Activated CD4-positive, alpha-beta memory T cell treated with anti-CD3 and anti-CD28 coated beads, Interleukin-2, amount 10 ng/mL, durations not matched to agents 7 days and 5 days (primary cell): ENCODE results near the gene EPSTI1. TPM values are rescaled to one million over a fixed set of nuclear protein-coding genes. Genes with fewer than 3 reads are reported as not detected.
"Not testable (repeated sequence)": the region's sequence is repeated elsewhere in the genome, so short reads cannot be mapped to it uniquely, and the experiment has no call there.

ENCODE experiments used
- CTCF ChIA-PET: fragments of 350-600 bp; sonication (Branson Sonifier 250); formaldehyde crosslinking; loops from one replicate; lab custom pipeline; 2021; ENCODE audit warnings: antibody characterized with exemption, inconsistent platforms; lab: Charles Lee
- POLR2A ChIA-PET: fragments of 350-600 bp; sonication (Branson Sonifier 250); formaldehyde crosslinking; loops from one replicate; lab custom pipeline; 2021; ENCODE audit warnings: antibody characterized with exemption; lab: Charles Lee
- DNase-seq: peaks from one replicate; pipeline ENCODE4 v3.0.0-alpha.2; 2020
- H3K27ac Mint-ChIP-seq: one replicate; pipeline ENCODE4 v1.8.0; 2021; ENCODE audit warnings: mild to moderate bottlenecking, mixed read lengths
- H3K27me3 Mint-ChIP-seq: one replicate; pipeline ENCODE4 v1.8.0; 2021; ENCODE audit warnings: mixed read lengths
- H3K36me3 Mint-ChIP-seq: one replicate; pipeline ENCODE4 v1.8.0; 2021; ENCODE audit warnings: low read depth, mixed read lengths
- H3K4me1 Mint-ChIP-seq: one replicate; pipeline ENCODE4 v1.8.0; 2021; ENCODE audit warnings: mixed read lengths
- H3K4me3 Mint-ChIP-seq: one replicate; pipeline ENCODE4 v1.8.0; 2021; ENCODE audit warnings: mild to moderate bottlenecking, mixed read lengths
- H3K9me3 Mint-ChIP-seq: one replicate; pipeline ENCODE4 v1.8.0; 2021; ENCODE audit warnings: mixed read lengths
- total RNA-seq, 2 experiments: library from RNA; stranded (reverse); gene quantifications; one replicate each; pipeline ENCODE4 v1.2.3, GENCODE V29; 2021

The EPSTI1 gene
- total RNA-seq = 100 to 1,000 TPM; 128 to 135 TPM

- Mint-ChIP-seq H3K27me3 (no peaks in the 10 kb centered on the region), H3K4me1 (peaks cover 65% of the 10 kb centered on the region), H3K27ac (peak within 1 kb of the TSS; percentile 99), H3K4me3 (peak within 1 kb of the TSS; percentile 96), H3K9me3 (no peaks in the 10 kb centered on the region), H3K36me3 (peaks cover 38% of the 10 kb centered on the region)
- POLR2A ChIA-PET = interaction anchor here (0.7 to 4.2 kb wide), 30 partner anchors 8 to 1925 kb away, joined by 3 to 77 read pairs (median 4); partner anchors contain the start of genes AKAP11, CCDC122, DNAJC15 and LACC1
- CTCF ChIA-PET = interaction anchor here (0.8 to 3.5 kb wide), 9 partner anchors 20 to 624 kb away, joined by 3 to 14 read pairs (median 4); partner anchors contain the start of gene DNAJC15
- peak; percentile 87 for DNase-seq
Measured at GRCh38 chr13:42991898-42992763, at the start of gene EPSTI1. Gene EPSTI1 (minus strand): TSS chr13:42992241. CDS start chr13:42992165, 76 bp downstream.

GRCh38 chr13:43041369-43041921, 49.4 kb upstream of the EPSTI1 start:
- no peak for DNase-seq
- Mint-ChIP-seq H3K27ac (no peak overlapping the region), H3K36me3 (peaks cover 41% of the 10 kb centered on the region), H3K4me1 (peaks cover 42% of the 10 kb centered on the region), H3K4me3 (no peak overlapping the region), H3K9me3 (no peaks in the 10 kb centered on the region), H3K27me3 (no peaks in the 10 kb centered on the region)
- ChIA-PET POLR2A (interaction anchor here (0.7 to 1.0 kb wide), 2 partner anchors 18 to 51 kb away, joined by 3 read pairs; partner anchors contain the start of gene DNAJC15), CTCF (no interaction called here)

- H3K27me3 Mint-ChIP-seq, POLR2A ChIA-PET: not testable (repeated sequence)
- H3K36me3 Mint-ChIP-seq = peaks cover 38% of the 10 kb centered on the region
Measured at GRCh38 chr13:43040581-43041368, 48.7 kb upstream of the EPSTI1 start.

GRCh38 chr13:43039966-43040365, 47.9 kb upstream of the EPSTI1 start:
- DNase-seq = no peak
- no peak overlapping the region for H3K27ac Mint-ChIP-seq
- H3K4me1 Mint-ChIP-seq = peaks cover 31% of the 10 kb centered on the region
- H3K27me3 Mint-ChIP-seq = no peaks in the 10 kb centered on the region
- no peak overlapping the region for H3K4me3 Mint-ChIP-seq
- H3K9me3 Mint-ChIP-seq = no peaks in the 10 kb centered on the region
- ChIA-PET POLR2A (no interaction called here), CTCF (no interaction called here)
- H3K36me3 Mint-ChIP-seq = peaks cover 39% of the 10 kb centered on the region

More at GRCh38 chr13:43040581-43041368, 48.7 kb upstream of the EPSTI1 start:
- H3K27ac Mint-ChIP-seq, DNase-seq, CTCF ChIA-PET, H3K4me3 Mint-ChIP-seq, H3K9me3 Mint-ChIP-seq: not testable (repeated sequence)
- H3K4me1 Mint-ChIP-seq = peaks cover 38% of the 10 kb centered on the region

- H3K27ac Mint-ChIP-seq = no peak overlapping the region
- H3K27me3 Mint-ChIP-seq = no peaks in the 10 kb centered on the region
- peaks cover 8% of the 10 kb centered on the region for H3K4me1 Mint-ChIP-seq
- ChIA-PET POLR2A (interaction anchor here (4.5 kb wide), 1 partner anchor 13 kb away, joined by 14 read pairs; the partner anchor contains the start of gene DNAJC15), CTCF (interaction anchor here (0.9 to 1.6 kb wide), 2 partner anchors 13 to 19 kb away, joined by 3 read pairs; partner anchors contain the start of gene DNAJC15)
- DNase-seq = no peak
- peaks cover 2% of the 10 kb centered on the region for H3K9me3 Mint-ChIP-seq
- H3K36me3 Mint-ChIP-seq = peaks cover 44% of the 10 kb centered on the region
- no peak overlapping the region for H3K4me3 Mint-ChIP-seq
Measured at GRCh38 chr13:43036351-43037250, 44.6 kb upstream of the EPSTI1 start.

GRCh38 chr13:43033038-43033437, 41.0 kb upstream of the EPSTI1 start:
- POLR2A ChIA-PET = interaction anchor here (0.6 kb wide), 1 partner anchor 9 kb away, joined by 4 read pairs; no protein-coding TSS in a partner anchor

GRCh38 chr13:43031881-43032280, 39.8 kb upstream of the EPSTI1 start:
- no peak for DNase-seq
- ChIA-PET CTCF (interaction anchor here (2.0 kb wide), 1 partner anchor 8 kb away, joined by 5 read pairs; the partner anchor contains the start of gene DNAJC15), POLR2A (interaction anchor here (1.4 kb wide), 1 partner anchor 8 kb away, joined by 5 read pairs; the partner anchor contains the start of gene DNAJC15)
- no peak overlapping the region for H3K27ac Mint-ChIP-seq
- peaks cover 2% of the 10 kb centered on the region for H3K9me3 Mint-ChIP-seq
- H3K36me3 Mint-ChIP-seq = peaks cover 51% of the 10 kb centered on the region
- peaks cover 13% of the 10 kb centered on the region for H3K4me1 Mint-ChIP-seq
- H3K4me3 Mint-ChIP-seq = no peak overlapping the region
- H3K27me3 Mint-ChIP-seq = no peaks in the 10 kb centered on the region

More at GRCh38 chr13:43033038-43033437, 41.0 kb upstream of the EPSTI1 start:
- CTCF ChIA-PET = no interaction called here
- H3K9me3 Mint-ChIP-seq = peaks cover 2% of the 10 kb centered on the region
- peaks cover 8% of the 10 kb centered on the region for H3K4me1 Mint-ChIP-seq
- H3K27ac Mint-ChIP-seq = no peak overlapping the region
- no peak for DNase-seq
- peaks cover 52% of the 10 kb centered on the region for H3K36me3 Mint-ChIP-seq
- no peaks in the 10 kb centered on the region for H3K27me3 Mint-ChIP-seq
- H3K4me3 Mint-ChIP-seq = no peak overlapping the region

- Mint-ChIP-seq H3K27ac (no peak overlapping the region), H3K4me1 (peaks cover 16% of the 10 kb centered on the region), H3K9me3 (peaks cover 2% of the 10 kb centered on the region), H3K4me3 (no peak overlapping the region), H3K36me3 (peaks cover 51% of the 10 kb centered on the region), H3K27me3 (no peaks in the 10 kb centered on the region)
- CTCF ChIA-PET = no interaction called here
- no peak for DNase-seq
- POLR2A ChIA-PET = no interaction called here
Measured at GRCh38 chr13:43030548-43030947, 38.5 kb upstream of the EPSTI1 start.

GRCh38 chr13:43026262-43026661, 34.2 kb upstream of the EPSTI1 start:
- POLR2A ChIA-PET = interaction anchor here (1.9 kb wide), 1 partner anchor 34 kb away, joined by 9 read pairs; the partner anchor contains the start of gene EPSTI1
- Mint-ChIP-seq H3K4me3 (no peak overlapping the region), H3K36me3 (peaks cover 32% of the 10 kb centered on the region), H3K27ac (no peak overlapping the region), H3K9me3 (no peaks in the 10 kb centered on the region), H3K27me3 (no peaks in the 10 kb centered on the region), H3K4me1 (peaks cover 39% of the 10 kb centered on the region)
- CTCF ChIA-PET = no interaction called here
- DNase-seq = no peak

GRCh38 chr13:43023289-43023963, 31.4 kb upstream of the EPSTI1 start, which contains the start of gene DNAJC15:
Gene DNAJC15 (plus strand): TSS chr13:43023586. CDS start chr13:43023627, 41 bp downstream.
- POLR2A ChIA-PET = interaction anchor here (0.7 to 4.8 kb wide), 17 partner anchors 8 to 126 kb away, joined by 3 to 77 read pairs (median 4); partner anchors contain the start of gene EPSTI1
- CTCF ChIA-PET = interaction anchor here (0.6 to 2.3 kb wide), 12 partner anchors 8 to 65 kb away, joined by 3 to 10 read pairs (median 4); partner anchors contain the start of gene EPSTI1
- Mint-ChIP-seq H3K4me3 (peak within 1 kb of the TSS; percentile 97), H3K27me3 (no peaks in the 10 kb centered on the region), H3K36me3 (peaks cover 13% of the 10 kb centered on the region), H3K4me1 (peaks cover 37% of the 10 kb centered on the region), H3K27ac (peak within 1 kb of the TSS; percentile 87), H3K9me3 (no peaks in the 10 kb centered on the region)
- DNase-seq = peak; percentile 88

GRCh38 chr13:43022934-43023288, 30.9 kb upstream of the EPSTI1 start:
- POLR2A ChIA-PET = interaction anchor here (0.7 to 4.8 kb wide), 12 partner anchors 8 to 65 kb away, joined by 3 to 77 read pairs (median 4); partner anchors contain the start of gene EPSTI1

More at GRCh38 chr13:43022934-43023288, 30.9 kb upstream of the EPSTI1 start:
- CTCF ChIA-PET = interaction anchor here (0.8 to 2.3 kb wide), 12 partner anchors 9 to 66 kb away, joined by 3 to 10 read pairs (median 4); partner anchors contain the start of gene EPSTI1
- peaks cover 32% of the 10 kb centered on the region for H3K4me1 Mint-ChIP-seq
- H3K4me3 Mint-ChIP-seq = peak overlapping the region; percentile 97
- H3K36me3 Mint-ChIP-seq = peaks cover 7% of the 10 kb centered on the region
- H3K9me3 Mint-ChIP-seq = no peaks in the 10 kb centered on the region
- no peak overlapping the region for H3K27ac Mint-ChIP-seq
- no peaks in the 10 kb centered on the region for H3K27me3 Mint-ChIP-seq
- no peak for DNase-seq
